ENCODE measurements around the gene DIAPH2. TPM values are rescaled to one million over a fixed set of nuclear protein-coding genes. Genes with fewer than 3 reads are reported as not detected.

DIAPH2 gene
- total RNA-seq, 1 experiment from 2014 or later = 15.9 TPM

DNA sequence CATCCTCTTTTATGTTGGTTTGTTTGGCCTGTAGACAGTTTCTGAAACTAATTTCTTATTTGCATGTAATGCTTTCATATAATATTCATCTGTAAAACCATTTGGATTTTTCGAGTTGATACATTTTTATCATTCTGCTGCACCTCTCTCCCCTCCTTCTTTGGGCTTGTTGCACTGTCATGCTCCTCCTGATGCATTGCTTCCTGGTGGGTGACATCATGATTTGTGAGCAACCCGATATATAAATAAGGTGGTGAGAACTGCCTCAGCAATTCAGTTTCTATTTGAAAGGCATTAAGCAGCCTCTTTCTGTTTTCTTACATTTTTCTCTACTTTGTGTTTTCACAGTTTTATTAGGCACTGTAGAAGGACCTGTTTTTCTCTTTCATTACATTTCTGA is 714.8 kb downstream of the DIAPH2 start:
- DNase-seq (ENCODE audit: low spot score) (no peak), ATAC-seq (no peak)
- Mint-ChIP-seq H3K4me3 (no peak overlapping the region), H3K27me3 (ENCODE audit: low read depth) (no peaks in the 10 kb centered on the region; the same call in 1 of the 2 replicates), H3K4me1 (peaks cover 34% of the 10 kb centered on the region), H3K27ac (no peak overlapping the region; the same call in 1 of the 2 replicates), H3K9me3 (no peaks in the 10 kb centered on the region), H3K36me3 (no peaks in the 10 kb centered on the region)
- CTCF ChIA-PET = no interaction called here
- POLR2A ChIA-PET = no interaction called here
- TF ChIP-seq ZBTB21 (CRISPR knock-in tag; IDR thresholded peaks at IDR 0.05; ENCODE audit: borderline replicate concordance) (no peak), ZNF219 (CRISPR knock-in tag; IDR thresholded peaks at IDR 0.05; ENCODE audit: borderline replicate concordance) (no peak), MXD4 (CRISPR knock-in tag; IDR thresholded peaks at IDR 0.05; ENCODE audit: borderline replicate concordance) (no peak), OVOL2 (CRISPR knock-in tag; IDR thresholded peaks at IDR 0.05; ENCODE audit: borderline replicate concordance) (no peak), ZNF416 (CRISPR knock-in tag; IDR thresholded peaks at IDR 0.05) (no peak), TEAD4 (CRISPR knock-in tag; IDR thresholded peaks at IDR 0.05) (no peak), NFE2L1 (CRISPR knock-in tag; IDR thresholded peaks at IDR 0.05) (no peak), ZNF317 (CRISPR knock-in tag; IDR thresholded peaks at IDR 0.05; ENCODE audit: borderline replicate concordance, low read depth) (no peak), CBFB (CRISPR knock-in tag; IDR thresholded peaks at IDR 0.05; ENCODE audit: low read depth) (no peak), ATF1 (CRISPR knock-in tag; IDR thresholded peaks at IDR 0.05) (no peak)
- TF ChIP-seq, protein P1, sequence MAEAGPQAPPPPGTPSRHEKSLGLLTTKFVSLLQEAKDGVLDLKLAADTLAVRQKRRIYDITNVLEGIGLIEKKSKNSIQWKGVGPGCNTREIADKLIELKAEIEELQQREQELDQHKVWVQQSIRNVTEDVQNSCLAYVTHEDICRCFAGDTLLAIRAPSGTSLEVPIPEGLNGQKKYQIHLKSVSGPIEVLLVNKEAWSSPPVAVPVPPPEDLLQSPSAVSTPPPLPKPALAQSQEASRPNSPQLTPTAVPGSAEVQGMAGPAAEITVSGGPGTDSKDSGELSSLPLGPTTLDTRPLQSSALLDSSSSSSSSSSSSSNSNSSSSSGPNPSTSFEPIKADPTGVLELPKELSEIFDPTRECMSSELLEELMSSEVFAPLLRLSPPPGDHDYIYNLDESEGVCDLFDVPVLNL (CRISPR knock-in tag; IDR thresholded peaks at IDR 0.05; ENCODE audit: borderline replicate concordance, low read depth) = no peak
- TF ChIP-seq, protein P2, sequence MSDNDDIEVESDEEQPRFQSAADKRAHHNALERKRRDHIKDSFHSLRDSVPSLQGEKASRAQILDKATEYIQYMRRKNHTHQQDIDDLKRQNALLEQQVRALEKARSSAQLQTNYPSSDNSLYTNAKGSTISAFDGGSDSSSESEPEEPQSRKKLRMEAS (CRISPR knock-in tag; IDR thresholded peaks at IDR 0.05) = no peak
- TF ChIP-seq, protein P3, sequence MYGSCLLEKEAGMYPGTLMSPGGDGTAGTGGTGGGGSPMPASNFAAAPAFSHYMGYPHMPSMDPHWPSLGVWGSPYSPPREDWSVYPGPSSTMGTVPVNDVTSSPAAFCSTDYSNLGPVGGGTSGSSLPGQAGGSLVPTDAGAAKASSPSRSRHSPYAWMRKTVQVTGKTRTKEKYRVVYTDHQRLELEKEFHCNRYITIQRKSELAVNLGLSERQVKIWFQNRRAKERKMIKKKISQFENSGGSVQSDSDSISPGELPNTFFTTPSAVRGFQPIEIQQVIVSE (CRISPR knock-in tag; IDR thresholded peaks at IDR 0.05; ENCODE audit: borderline replicate concordance) = no peak
- TF ChIP-seq, protein P4, sequence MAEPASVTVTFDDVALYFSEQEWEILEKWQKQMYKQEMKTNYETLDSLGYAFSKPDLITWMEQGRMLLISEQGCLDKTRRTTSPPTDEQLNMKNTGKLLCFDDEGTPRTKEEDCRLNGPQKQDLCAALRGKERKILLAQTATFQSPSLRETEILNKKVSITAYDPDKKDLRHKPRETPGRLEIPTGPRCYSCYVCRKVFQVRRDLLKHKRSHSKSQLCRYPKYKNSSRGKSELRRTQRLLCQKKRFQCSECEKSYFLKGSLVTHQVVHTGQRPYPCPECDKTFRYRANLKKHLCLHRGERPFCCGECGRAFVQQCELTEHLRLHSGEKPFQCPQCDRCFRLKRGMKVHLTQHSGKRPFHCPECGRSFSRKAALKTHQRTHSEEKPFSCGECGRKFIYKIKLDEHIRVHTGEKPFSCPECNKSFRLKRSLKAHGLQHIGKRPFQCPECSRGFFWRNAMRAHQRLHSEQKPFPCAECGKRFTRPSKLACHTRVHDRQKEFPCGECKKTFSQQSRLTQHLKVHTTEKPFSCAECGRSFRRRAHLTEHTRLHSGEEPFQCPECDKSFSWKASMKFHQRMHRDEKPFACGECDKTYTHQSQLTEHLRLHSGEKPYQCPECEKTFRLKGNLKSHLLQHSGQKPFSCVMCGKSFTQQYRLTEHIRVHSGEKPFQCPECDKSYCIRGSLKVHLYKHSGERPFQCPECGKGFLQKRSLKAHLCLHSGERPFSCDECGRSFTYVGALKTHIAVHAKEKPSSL (CRISPR knock-in tag; conservative IDR thresholded peaks at IDR 0.05) = no peak
- TF ChIP-seq, protein P5, sequence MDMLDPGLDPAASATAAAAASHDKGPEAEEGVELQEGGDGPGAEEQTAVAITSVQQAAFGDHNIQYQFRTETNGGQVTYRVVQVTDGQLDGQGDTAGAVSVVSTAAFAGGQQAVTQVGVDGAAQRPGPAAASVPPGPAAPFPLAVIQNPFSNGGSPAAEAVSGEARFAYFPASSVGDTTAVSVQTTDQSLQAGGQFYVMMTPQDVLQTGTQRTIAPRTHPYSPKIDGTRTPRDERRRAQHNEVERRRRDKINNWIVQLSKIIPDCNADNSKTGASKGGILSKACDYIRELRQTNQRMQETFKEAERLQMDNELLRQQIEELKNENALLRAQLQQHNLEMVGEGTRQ (CRISPR knock-in tag; IDR thresholded peaks at IDR 0.05) = no peak
- TF ChIP-seq, protein P6, sequence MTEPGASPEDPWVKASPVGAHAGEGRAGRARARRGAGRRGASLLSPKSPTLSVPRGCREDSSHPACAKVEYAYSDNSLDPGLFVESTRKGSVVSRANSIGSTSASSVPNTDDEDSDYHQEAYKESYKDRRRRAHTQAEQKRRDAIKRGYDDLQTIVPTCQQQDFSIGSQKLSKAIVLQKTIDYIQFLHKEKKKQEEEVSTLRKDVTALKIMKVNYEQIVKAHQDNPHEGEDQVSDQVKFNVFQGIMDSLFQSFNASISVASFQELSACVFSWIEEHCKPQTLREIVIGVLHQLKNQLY (CRISPR knock-in tag; IDR thresholded peaks at IDR 0.05) = no peak
- TF ChIP-seq, protein P7, sequence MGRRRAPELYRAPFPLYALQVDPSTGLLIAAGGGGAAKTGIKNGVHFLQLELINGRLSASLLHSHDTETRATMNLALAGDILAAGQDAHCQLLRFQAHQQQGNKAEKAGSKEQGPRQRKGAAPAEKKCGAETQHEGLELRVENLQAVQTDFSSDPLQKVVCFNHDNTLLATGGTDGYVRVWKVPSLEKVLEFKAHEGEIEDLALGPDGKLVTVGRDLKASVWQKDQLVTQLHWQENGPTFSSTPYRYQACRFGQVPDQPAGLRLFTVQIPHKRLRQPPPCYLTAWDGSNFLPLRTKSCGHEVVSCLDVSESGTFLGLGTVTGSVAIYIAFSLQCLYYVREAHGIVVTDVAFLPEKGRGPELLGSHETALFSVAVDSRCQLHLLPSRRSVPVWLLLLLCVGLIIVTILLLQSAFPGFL (CRISPR knock-in tag; IDR thresholded peaks at IDR 0.05; ENCODE audit: borderline replicate concordance) = no peak

DNA sequence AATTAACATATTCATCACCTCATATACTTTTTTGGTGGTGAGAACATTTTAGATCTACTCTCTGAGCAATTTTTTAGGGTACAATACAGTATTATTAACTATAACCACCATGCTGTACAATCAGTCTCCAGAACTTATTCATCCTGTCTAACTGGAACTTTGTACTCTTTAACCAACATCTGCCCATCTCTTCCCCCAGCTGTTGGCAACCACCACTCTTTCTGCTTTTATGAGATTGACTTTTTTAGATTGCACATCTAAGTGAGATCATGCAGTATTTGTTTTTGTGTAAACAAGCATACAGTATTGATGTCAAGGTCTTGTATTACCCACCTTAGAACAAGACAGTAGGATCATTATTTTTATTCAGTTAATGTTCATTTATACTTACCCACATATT is 715.9 kb downstream of the DIAPH2 start:
- no peak for ATAC-seq
- Mint-ChIP-seq H3K4me3 (no peak overlapping the region), H3K27me3 (ENCODE audit: low read depth) (no peaks in the 10 kb centered on the region; the same call in 1 of the 2 replicates), H3K9me3 (no peaks in the 10 kb centered on the region), H3K27ac (no peak overlapping the region), H3K4me1 (peaks cover 29% of the 10 kb centered on the region), H3K36me3 (no peaks in the 10 kb centered on the region)
- no peak for TF ChIP-seq GTF2I (CRISPR knock-in tag; conservative IDR thresholded peaks at IDR 0.05)
- TF ChIP-seq, protein P8, sequence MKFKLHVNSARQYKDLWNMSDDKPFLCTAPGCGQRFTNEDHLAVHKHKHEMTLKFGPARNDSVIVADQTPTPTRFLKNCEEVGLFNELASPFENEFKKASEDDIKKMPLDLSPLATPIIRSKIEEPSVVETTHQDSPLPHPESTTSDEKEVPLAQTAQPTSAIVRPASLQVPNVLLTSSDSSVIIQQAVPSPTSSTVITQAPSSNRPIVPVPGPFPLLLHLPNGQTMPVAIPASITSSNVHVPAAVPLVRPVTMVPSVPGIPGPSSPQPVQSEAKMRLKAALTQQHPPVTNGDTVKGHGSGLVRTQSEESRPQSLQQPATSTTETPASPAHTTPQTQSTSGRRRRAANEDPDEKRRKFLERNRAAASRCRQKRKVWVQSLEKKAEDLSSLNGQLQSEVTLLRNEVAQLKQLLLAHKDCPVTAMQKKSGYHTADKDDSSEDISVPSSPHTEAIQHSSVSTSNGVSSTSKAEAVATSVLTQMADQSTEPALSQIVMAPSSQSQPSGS (CRISPR knock-in tag; IDR thresholded peaks at IDR 0.05; ENCODE audit: borderline replicate concordance, low read depth) = no peak
- TF ChIP-seq, protein P9, sequence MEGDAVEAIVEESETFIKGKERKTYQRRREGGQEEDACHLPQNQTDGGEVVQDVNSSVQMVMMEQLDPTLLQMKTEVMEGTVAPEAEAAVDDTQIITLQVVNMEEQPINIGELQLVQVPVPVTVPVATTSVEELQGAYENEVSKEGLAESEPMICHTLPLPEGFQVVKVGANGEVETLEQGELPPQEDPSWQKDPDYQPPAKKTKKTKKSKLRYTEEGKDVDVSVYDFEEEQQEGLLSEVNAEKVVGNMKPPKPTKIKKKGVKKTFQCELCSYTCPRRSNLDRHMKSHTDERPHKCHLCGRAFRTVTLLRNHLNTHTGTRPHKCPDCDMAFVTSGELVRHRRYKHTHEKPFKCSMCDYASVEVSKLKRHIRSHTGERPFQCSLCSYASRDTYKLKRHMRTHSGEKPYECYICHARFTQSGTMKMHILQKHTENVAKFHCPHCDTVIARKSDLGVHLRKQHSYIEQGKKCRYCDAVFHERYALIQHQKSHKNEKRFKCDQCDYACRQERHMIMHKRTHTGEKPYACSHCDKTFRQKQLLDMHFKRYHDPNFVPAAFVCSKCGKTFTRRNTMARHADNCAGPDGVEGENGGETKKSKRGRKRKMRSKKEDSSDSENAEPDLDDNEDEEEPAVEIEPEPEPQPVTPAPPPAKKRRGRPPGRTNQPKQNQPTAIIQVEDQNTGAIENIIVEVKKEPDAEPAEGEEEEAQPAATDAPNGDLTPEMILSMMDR (IDR thresholded peaks at IDR 0.05) = no peak
- no peak for TF ChIP-seq ZNF423 (CRISPR knock-in tag; IDR thresholded peaks at IDR 0.05)
- TF ChIP-seq, protein P10, sequence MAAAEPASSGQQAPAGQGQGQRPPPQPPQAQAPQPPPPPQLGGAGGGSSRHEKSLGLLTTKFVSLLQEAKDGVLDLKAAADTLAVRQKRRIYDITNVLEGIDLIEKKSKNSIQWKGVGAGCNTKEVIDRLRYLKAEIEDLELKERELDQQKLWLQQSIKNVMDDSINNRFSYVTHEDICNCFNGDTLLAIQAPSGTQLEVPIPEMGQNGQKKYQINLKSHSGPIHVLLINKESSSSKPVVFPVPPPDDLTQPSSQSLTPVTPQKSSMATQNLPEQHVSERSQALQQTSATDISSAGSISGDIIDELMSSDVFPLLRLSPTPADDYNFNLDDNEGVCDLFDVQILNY (CRISPR knock-in tag; IDR thresholded peaks at IDR 0.05) = no peak
- no peak for TF ChIP-seq SMAD3 (CRISPR knock-in tag; IDR thresholded peaks at IDR 0.05; ENCODE audit: borderline replicate concordance)
- TF ChIP-seq SOX15 (CRISPR knock-in tag; IDR thresholded peaks at IDR 0.05) = no peak
- TF ChIP-seq ZNF317 (CRISPR knock-in tag; IDR thresholded peaks at IDR 0.05; ENCODE audit: borderline replicate concordance, low read depth) = no peak
- POLR2A ChIA-PET = no interaction called here
- CTCF ChIA-PET = no interaction called here
- no peak for DNase-seq (ENCODE audit: low spot score)
